Lower leg skin (tissue), 3 donors: ENCODE measurements around the gene DCLK3.

Experiments used
- CTCF ChIP-seq, 3 donors: fragments of 450-650 bp; IDR thresholded peaks; one replicate each; pipeline ENCODE4 v1.5.1; 2016; ENCODE audit warnings: antibody characterized with exemption in 3 of 3, mild to moderate bottlenecking in 3 of 3, moderate library complexity in 2 of 3
- POLR2A ChIP-seq, 2 donors: fragments of 450-650 bp; IDR thresholded peaks; one replicate each; pipeline ENCODE4 v1.6.1; 2016 to 2017; ENCODE audit warnings: antibody characterized with exemption in 2 of 2, mild to moderate bottlenecking in 1 of 2, moderate library complexity in 1 of 2

- no peak for TF ChIP-seq POLR2A (IDR thresholded peaks at IDR 0.05)
- TF ChIP-seq CTCF (IDR thresholded peaks at IDR 0.05): no peak
Measured at GRCh38 chr3:36762918-36763849, 1.2 kb downstream of the DCLK3 start.
